Mesenchymal stem cell (in vitro differentiated cells and primary cell): Measurements from ENCODE around the gene PRKAG3.

Experiments
- DNase-seq: peaks from one replicate; pipeline ENCODE4 v3.0.0-alpha.2; 2013
- H2AFZ ChIP-seq: one replicate; pipeline ENCODE4 v1.6.1; 2013; ENCODE audit warnings: low read depth, mild to moderate bottlenecking, control low read depth, inconsistent platforms, low read length, moderate library complexity
- H2AK5ac ChIP-seq: 2 replicates; pipeline ENCODE4 v1.6.1; 2013; ENCODE audit warnings: low read length, moderate library complexity, mild to moderate bottlenecking, inconsistent platforms; ENCODE audit not compliant: severe bottlenecking
- H2BK120ac ChIP-seq: one replicate; pipeline ENCODE4 v1.6.1; 2013; ENCODE audit warnings: low read depth, mild to moderate bottlenecking, inconsistent platforms, low read length, moderate library complexity
- H2BK12ac ChIP-seq, 2 experiments: one replicate each; pipeline ENCODE4 v1.6.1; 2013; ENCODE audit warnings: inconsistent platforms in 2 of 2, low read length in 2 of 2, mild to moderate bottlenecking in 2 of 2, moderate library complexity in 2 of 2, control low read depth in 1 of 2
- H2BK15ac ChIP-seq: one replicate; pipeline ENCODE4 v1.6.1; 2013; ENCODE audit warnings: mild to moderate bottlenecking, low read depth, inconsistent platforms; ENCODE audit not compliant: poor library complexity, severe bottlenecking
- H2BK5ac ChIP-seq: 2 replicates; pipeline ENCODE4 v1.6.1; 2013; ENCODE audit warnings: low read depth, mild to moderate bottlenecking, low read length, control low read depth, inconsistent platforms; ENCODE audit not compliant: poor library complexity, severe bottlenecking
- H3K14ac ChIP-seq, 2 experiments: one replicate each; pipeline ENCODE4 v1.6.1; 2013; ENCODE audit warnings: inconsistent platforms in 2 of 2, low read length in 2 of 2, control low read depth in 1 of 2, mild to moderate bottlenecking in 1 of 2, moderate library complexity in 1 of 2
- H3K18ac ChIP-seq, 2 experiments: one replicate each; pipeline ENCODE4 v1.6.1; 2013; ENCODE audit warnings: inconsistent platforms in 2 of 2, low read length in 2 of 2, control low read depth in 1 of 2, low read depth in 1 of 2, mild to moderate bottlenecking in 1 of 2
- H3K23ac ChIP-seq, 2 experiments: one replicate each; pipeline ENCODE4 v1.6.1; 2013; ENCODE audit warnings: inconsistent platforms in 2 of 2, low read length in 2 of 2, mild to moderate bottlenecking in 2 of 2, moderate library complexity in 2 of 2, control low read depth in 1 of 2
- H3K27ac ChIP-seq: 2 replicates; pipeline ENCODE4 v1.5.1; 2013; ENCODE audit warnings: mild to moderate bottlenecking, moderate library complexity, low read length, control low read depth, inconsistent platforms; ENCODE audit not compliant: poor library complexity, severe bottlenecking
- H3K27me3 ChIP-seq, 2 experiments: 2 replicates each; pipeline versions ENCODE4 v1.6.1 to v1.7.0; 2013; ENCODE audit warnings: low read length in 2 of 2, mild to moderate bottlenecking in 2 of 2, moderate library complexity in 2 of 2, control low read depth in 1 of 2, inconsistent platforms in 1 of 2; ENCODE audit not compliant: control insufficient read depth in 1 of 2, insufficient read depth in 1 of 2
- H3K36me3 ChIP-seq, 2 experiments: 2 replicates each; pipeline versions ENCODE4 v1.6.1 to v1.7.0; 2013; ENCODE audit warnings: low read length in 2 of 2, control low read depth in 1 of 2, inconsistent platforms in 1 of 2, low read depth in 1 of 2, mild to moderate bottlenecking in 1 of 2; ENCODE audit not compliant: insufficient read depth in 2 of 2, control insufficient read depth in 1 of 2
- H3K4ac ChIP-seq, 2 experiments: one replicate each; pipeline ENCODE4 v1.6.1; 2013; ENCODE audit warnings: inconsistent platforms in 2 of 2, low read length in 2 of 2, mild to moderate bottlenecking in 2 of 2, moderate library complexity in 2 of 2, control low read depth in 1 of 2, low read depth in 1 of 2
- H3K4me1 ChIP-seq: 2 replicates; pipeline ENCODE4 v1.6.1; 2013; ENCODE audit warnings: low read depth, low read length, control low read depth; ENCODE audit not compliant: control insufficient read depth, insufficient read depth
- H3K4me2 ChIP-seq: 2 replicates; pipeline ENCODE4 v1.6.1; 2013; ENCODE audit warnings: low read length, mild to moderate bottlenecking, inconsistent platforms; ENCODE audit not compliant: poor library complexity, severe bottlenecking
- H3K4me3 ChIP-seq, 2 experiments: 2 replicates each; pipeline versions ENCODE4 v1.5.1 to v1.7.0; 2013; ENCODE audit warnings: low read length in 2 of 2, mild to moderate bottlenecking in 2 of 2, control low read depth in 1 of 2, low read depth in 1 of 2; ENCODE audit not compliant: insufficient read depth in 1 of 2
- H3K79me1 ChIP-seq: replicated peaks from 2 replicates; pipeline ENCODE4 v1.6.1; 2013; ENCODE audit warnings: mild to moderate bottlenecking, control low read depth, low read length, inconsistent platforms; ENCODE audit not compliant: poor library complexity, severe bottlenecking
- H3K9ac ChIP-seq: 2 replicates; pipeline ENCODE4 v1.7.0; 2013; ENCODE audit warnings: mild to moderate bottlenecking, low read length, moderate library complexity
- H3K9me3 ChIP-seq: 2 replicates; pipeline ENCODE4 v1.7.0; 2013; ENCODE audit warnings: mild to moderate bottlenecking, low read length; ENCODE audit not compliant: control insufficient read depth
- H4K8ac ChIP-seq: one replicate; pipeline ENCODE4 v1.6.1; 2013; ENCODE audit warnings: inconsistent platforms, mild to moderate bottlenecking, low read length, moderate library complexity
- H4K91ac ChIP-seq: one replicate; pipeline ENCODE4 v1.6.1; 2013; ENCODE audit warnings: mild to moderate bottlenecking, low read length, inconsistent platforms
- WGBS: methylation state at CpG from one replicate; pipeline ENCODE4 v1.1.7; 2013; ENCODE audit warnings: mixed read lengths; 5-methylcytosine and 5-hydroxymethylcytosine counted together

Gene PRKAG3

DNA sequence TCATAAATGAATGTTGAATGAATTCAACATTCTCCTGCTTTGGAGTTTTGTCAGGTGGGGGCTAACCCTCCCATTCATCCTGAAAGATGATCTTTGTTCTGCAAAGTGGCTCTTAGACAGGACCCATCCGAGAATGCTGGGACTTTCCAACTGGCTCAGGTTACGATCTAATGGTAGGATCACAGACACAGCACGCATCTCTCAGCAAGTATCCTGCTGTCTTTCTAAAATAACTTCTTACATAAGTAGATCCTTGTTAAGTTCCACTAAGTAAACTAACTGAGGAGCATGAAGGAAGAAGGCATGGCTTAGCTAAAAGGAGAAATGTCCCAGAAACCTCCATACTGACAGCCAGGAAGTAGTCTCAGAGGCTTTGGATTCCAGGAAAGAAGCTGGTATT is 26.0 kb downstream of the PRKAG3 start:
- Histone ChIP-seq H2BK120ac (no peak overlapping the region), H3K18ac (peak overlapping the region in 1 of 2 experiments; percentile 29)

DNA sequence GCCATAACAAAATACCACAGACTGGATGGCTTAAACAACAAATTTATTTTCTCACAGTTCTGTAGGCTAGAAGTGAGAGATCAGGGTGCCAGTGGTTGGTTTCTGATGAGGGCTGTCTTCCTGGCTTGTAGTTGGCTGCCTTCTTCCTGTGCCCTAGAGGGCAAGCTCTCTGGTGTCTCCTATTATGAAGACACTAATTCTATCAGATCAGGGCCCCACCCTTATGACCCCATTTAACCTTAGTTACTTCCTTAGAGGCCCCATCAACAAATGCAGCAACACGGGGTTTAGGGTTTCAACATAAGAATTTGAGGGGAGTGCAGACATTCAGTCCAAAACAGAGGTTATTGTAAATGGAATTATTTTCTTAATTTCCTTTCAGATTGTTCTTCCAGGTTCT is 26.8 kb downstream of the PRKAG3 start:
- Histone ChIP-seq H3K79me1 (peaks cover 9% of the 10 kb centered on the region), H3K27me3 (peaks cover 0 to 27% of the 10 kb centered on the region in 2 experiments), H3K14ac (no peak overlapping the region), H2AFZ (no peak overlapping the region), H2BK120ac (no peak overlapping the region), H2BK5ac (no peak overlapping the region), H3K4ac (no peak overlapping the region), H3K4me2 (no peak overlapping the region), H4K8ac (no peak overlapping the region), H3K23ac (no peak overlapping the region), H3K4me1 (peaks cover 1% of the 10 kb centered on the region), H3K9ac (no peak overlapping the region), H3K27ac (no peak overlapping the region), H3K36me3 (peaks cover 0 to 5% of the 10 kb centered on the region in 2 experiments), H2BK15ac (no peak overlapping the region), H2BK12ac (no peak overlapping the region), H3K18ac (peak overlapping the region in 1 of 2 experiments; percentile 19), H3K4me3 (no peak overlapping the region), H3K9me3 (peaks cover 10% of the 10 kb centered on the region), H4K91ac (no peak overlapping the region), H2AK5ac (no peak overlapping the region)
- DNase-seq, result no peak
- WGBS, result no CpG with 5 or more reads among the region's 1 CpG

More for the DNA sequence above, 26.0 kb downstream of the PRKAG3 start:
- peak overlapping the region; percentile 16 for H2BK15ac ChIP-seq
- no peak overlapping the region for H3K23ac ChIP-seq
- H3K14ac ChIP-seq, result no peak overlapping the region
- H3K27me3 ChIP-seq, result peaks cover 0 to 24% of the 10 kb centered on the region in 2 experiments
- no peak overlapping the region for H3K4ac ChIP-seq
- 20% methylated on average over 2 of the region's 3 CpGs for WGBS
- H4K8ac ChIP-seq, result no peak overlapping the region
- peaks cover 1% of the 10 kb centered on the region for H3K4me1 ChIP-seq
- H4K91ac ChIP-seq, result no peak overlapping the region
- no peak overlapping the region for H2AFZ ChIP-seq
- H3K9ac ChIP-seq, result peak overlapping the region; percentile 81
- no peak overlapping the region for H2AK5ac ChIP-seq
- peaks cover 7% of the 10 kb centered on the region for H3K79me1 ChIP-seq
- peak overlapping the region in 1 of 2 experiments; percentile 56 for H3K4me3 ChIP-seq
- H3K36me3 ChIP-seq, result peaks cover 0 to 5% of the 10 kb centered on the region in 2 experiments
- no peak overlapping the region for H2BK12ac ChIP-seq
- H3K9me3 ChIP-seq, result peaks cover 10% of the 10 kb centered on the region
- DNase-seq, result peak; percentile 87
- H3K27ac ChIP-seq, result peak overlapping the region; percentile 15
- H2BK5ac ChIP-seq, result no peak overlapping the region
- peak overlapping the region; percentile 6 for H3K4me2 ChIP-seq

DNA sequence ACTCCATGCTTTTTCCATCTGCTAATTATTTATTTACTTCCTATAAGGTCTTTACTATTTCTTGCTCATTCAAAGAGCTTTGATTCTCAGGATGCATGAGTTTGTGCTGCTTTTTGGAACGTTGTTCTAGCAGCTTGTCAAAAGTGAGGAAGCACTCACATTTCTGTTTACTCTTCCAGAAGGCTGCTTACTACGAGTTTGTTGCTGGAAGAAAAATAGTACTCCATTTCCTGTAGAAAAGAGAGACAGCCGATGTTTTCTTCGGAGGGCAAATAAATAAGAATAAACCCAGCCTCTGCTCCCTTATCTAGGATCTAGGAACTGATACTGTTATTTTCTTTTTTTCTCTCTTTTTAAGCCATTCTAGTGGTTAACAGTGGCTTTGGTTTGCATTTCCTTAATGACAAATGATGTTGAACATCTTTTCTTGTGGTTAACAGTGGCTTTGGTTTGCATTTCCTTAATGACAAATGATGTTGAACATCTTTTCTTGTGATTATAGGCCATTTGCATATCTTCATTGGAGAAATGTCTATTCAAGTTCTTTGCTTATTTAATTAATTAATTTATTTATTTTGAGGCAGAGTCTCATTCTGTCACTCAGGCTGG is 29.1 kb downstream of the PRKAG3 start:
- Histone ChIP-seq H3K14ac (no peak overlapping the region), H3K4me3 (no peak overlapping the region), H4K91ac (no peak overlapping the region), H3K4me2 (no peak overlapping the region), H3K27me3 (peaks cover 0 to 26% of the 10 kb centered on the region in 2 experiments), H2AFZ (no peak overlapping the region), H2BK5ac (no peak overlapping the region), H3K79me1 (peaks cover 12% of the 10 kb centered on the region), H3K4ac (no peak overlapping the region), H3K18ac (no peak overlapping the region), H2BK12ac (no peak overlapping the region), H2BK120ac (no peak overlapping the region), H3K27ac (no peak overlapping the region), H4K8ac (no peak overlapping the region), H2BK15ac (no peak overlapping the region), H3K4me1 (peaks cover under 1% of the 10 kb centered on the region), H3K23ac (no peak overlapping the region), H2AK5ac (no peak overlapping the region), H3K9ac (no peak overlapping the region), H3K36me3 (no peaks in the 10 kb centered on the region), H3K9me3 (peaks cover 10% of the 10 kb centered on the region)
- WGBS, result 0% methylated on average over 3 of the region's 4 CpGs
- peak; percentile 31 for DNase-seq

DNA sequence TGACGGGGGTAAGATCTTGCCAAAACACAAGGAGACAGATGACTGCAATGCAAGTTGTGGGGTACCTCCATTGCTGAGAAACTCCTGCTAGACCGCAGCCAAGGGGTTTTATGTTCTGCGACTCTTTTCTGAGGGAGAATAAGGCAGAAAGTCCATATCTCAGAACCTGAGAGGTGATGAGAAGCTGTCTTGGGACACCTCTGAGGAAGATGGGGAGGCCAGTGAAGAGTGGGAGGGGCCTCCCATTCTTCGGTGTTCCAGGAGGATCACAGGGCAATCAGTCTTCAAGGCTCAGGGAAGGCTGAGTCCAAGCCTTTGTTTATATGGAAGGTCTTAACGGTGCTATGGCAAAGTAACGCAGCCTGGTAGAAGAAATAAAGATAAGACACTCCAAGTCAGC is 31.6 kb downstream of the PRKAG3 start:
- H3K36me3 ChIP-seq, result no peaks in the 10 kb centered on the region
- no peak for DNase-seq
- no peak overlapping the region for H2BK12ac ChIP-seq
- no peak overlapping the region for H2AFZ ChIP-seq
- no peak overlapping the region for H4K91ac ChIP-seq
- no peak overlapping the region for H3K23ac ChIP-seq
- H2AK5ac ChIP-seq, result no peak overlapping the region
- no peak overlapping the region for H2BK15ac ChIP-seq
- peaks cover 10% of the 10 kb centered on the region for H3K9me3 ChIP-seq
- peaks cover 13% of the 10 kb centered on the region for H3K79me1 ChIP-seq
- H3K18ac ChIP-seq, result no peak overlapping the region
- no peak overlapping the region for H3K14ac ChIP-seq
- H3K27me3 ChIP-seq, result peaks cover 0 to 24% of the 10 kb centered on the region in 2 experiments
- H3K4ac ChIP-seq, result no peak overlapping the region
- no peak overlapping the region for H2BK5ac ChIP-seq
- H2BK120ac ChIP-seq, result no peak overlapping the region
- no peak overlapping the region for H3K27ac ChIP-seq
- H3K4me1 ChIP-seq, result no peaks in the 10 kb centered on the region
- no peak overlapping the region for H4K8ac ChIP-seq
- H3K4me2 ChIP-seq, result no peak overlapping the region
- no peak overlapping the region for H3K4me3 ChIP-seq
- no peak overlapping the region for H3K9ac ChIP-seq
- 69% methylated on average over 4 of the region's 6 CpGs for WGBS
